Measurements from ENCODE around the gene PLTP.
A peak's percentile ranks its signal among the peaks of the same experiment; 100 is the strongest.
"Not testable (repeated sequence)": the region's sequence is repeated elsewhere in the genome, so short reads cannot be mapped to it uniquely, and the experiment has no call there.

The PLTP gene, protein sequence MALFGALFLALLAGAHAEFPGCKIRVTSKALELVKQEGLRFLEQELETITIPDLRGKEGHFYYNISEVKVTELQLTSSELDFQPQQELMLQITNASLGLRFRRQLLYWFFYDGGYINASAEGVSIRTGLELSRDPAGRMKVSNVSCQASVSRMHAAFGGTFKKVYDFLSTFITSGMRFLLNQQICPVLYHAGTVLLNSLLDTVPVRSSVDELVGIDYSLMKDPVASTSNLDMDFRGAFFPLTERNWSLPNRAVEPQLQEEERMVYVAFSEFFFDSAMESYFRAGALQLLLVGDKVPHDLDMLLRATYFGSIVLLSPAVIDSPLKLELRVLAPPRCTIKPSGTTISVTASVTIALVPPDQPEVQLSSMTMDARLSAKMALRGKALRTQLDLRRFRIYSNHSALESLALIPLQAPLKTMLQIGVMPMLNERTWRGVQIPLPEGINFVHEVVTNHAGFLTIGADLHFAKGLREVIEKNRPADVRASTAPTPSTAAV

GRCh38 chr20:45911486-45912343, at the start of gene PLTP:
Gene PLTP (minus strand): TSS chr20:45912155. CDS start chr20:45911452, 703 bp downstream.
- in situ Hi-C loops (cut with MboI; ENCODE audit: low pct_unique_long_range_greater_than_20kb, low sequenced_read_pairs, unreplicated experiment) = no loop called here
- TF ChIP-seq, protein P1, sequence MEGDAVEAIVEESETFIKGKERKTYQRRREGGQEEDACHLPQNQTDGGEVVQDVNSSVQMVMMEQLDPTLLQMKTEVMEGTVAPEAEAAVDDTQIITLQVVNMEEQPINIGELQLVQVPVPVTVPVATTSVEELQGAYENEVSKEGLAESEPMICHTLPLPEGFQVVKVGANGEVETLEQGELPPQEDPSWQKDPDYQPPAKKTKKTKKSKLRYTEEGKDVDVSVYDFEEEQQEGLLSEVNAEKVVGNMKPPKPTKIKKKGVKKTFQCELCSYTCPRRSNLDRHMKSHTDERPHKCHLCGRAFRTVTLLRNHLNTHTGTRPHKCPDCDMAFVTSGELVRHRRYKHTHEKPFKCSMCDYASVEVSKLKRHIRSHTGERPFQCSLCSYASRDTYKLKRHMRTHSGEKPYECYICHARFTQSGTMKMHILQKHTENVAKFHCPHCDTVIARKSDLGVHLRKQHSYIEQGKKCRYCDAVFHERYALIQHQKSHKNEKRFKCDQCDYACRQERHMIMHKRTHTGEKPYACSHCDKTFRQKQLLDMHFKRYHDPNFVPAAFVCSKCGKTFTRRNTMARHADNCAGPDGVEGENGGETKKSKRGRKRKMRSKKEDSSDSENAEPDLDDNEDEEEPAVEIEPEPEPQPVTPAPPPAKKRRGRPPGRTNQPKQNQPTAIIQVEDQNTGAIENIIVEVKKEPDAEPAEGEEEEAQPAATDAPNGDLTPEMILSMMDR (IDR thresholded peaks at IDR 0.05; ENCODE audit: extremely low read depth, insufficient read depth, missing control alignments) = no peak
- DNase-seq (ENCODE audit: low spot score) = peak; percentile 50

- in situ Hi-C loops (cut with MboI; ENCODE audit: low pct_unique_long_range_greater_than_20kb, low sequenced_read_pairs, unreplicated experiment) = no loop called here
- peak; percentile 66 for DNase-seq (ENCODE audit: low spot score)
These were observed 48.1 kb upstream of the PLTP start for GRCh38 chr20:45959956-45960630.

GRCh38 chr20:45959126-45959525, 47.2 kb upstream of the PLTP start:
- DNase-seq (ENCODE audit: low spot score) = no peak

More at GRCh38 chr20:45959956-45960630, 48.1 kb upstream of the PLTP start:
- TF ChIP-seq, protein P1 (IDR thresholded peaks at IDR 0.05; ENCODE audit: extremely low read depth, insufficient read depth, missing control alignments) = no peak

DNA sequence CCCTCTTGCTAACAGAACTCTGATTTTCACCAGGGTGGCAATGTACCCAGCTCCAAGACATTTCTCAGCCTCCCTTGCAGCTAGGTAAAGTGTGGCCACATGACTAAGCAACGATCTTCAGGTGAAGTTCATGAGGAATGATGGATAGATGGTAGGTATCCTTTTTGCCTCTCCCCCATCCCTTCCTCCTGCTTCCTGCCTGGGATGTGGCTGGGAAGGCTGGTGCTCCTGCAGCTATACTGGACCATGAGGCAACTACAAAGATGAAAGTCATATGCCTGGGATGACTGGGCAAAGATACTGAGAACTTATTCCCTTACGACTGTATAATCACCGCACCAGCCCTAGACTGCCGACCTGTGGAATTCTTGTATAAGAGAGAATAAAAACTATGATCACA, 46.6 kb upstream of the PLTP start:
- TF ChIP-seq, protein P1 (IDR thresholded peaks at IDR 0.05; ENCODE audit: extremely low read depth, insufficient read depth, missing control alignments) = no peak
- in situ Hi-C loops (cut with MboI; ENCODE audit: low pct_unique_long_range_greater_than_20kb, low sequenced_read_pairs, unreplicated experiment) = no loop called here
- no peak for DNase-seq (ENCODE audit: low spot score)

More at GRCh38 chr20:45959126-45959525, 47.2 kb upstream of the PLTP start:
- TF ChIP-seq, protein P1 (IDR thresholded peaks at IDR 0.05; ENCODE audit: extremely low read depth, insufficient read depth, missing control alignments) = no peak
- in situ Hi-C loops (cut with MboI; ENCODE audit: low pct_unique_long_range_greater_than_20kb, low sequenced_read_pairs, unreplicated experiment) = no loop called here

GRCh38 chr20:45957021-45957941, 45.3 kb upstream of the PLTP start:
- DNase-seq (ENCODE audit: low spot score) = no peak
- in situ Hi-C loops (cut with MboI; ENCODE audit: low pct_unique_long_range_greater_than_20kb, low sequenced_read_pairs, unreplicated experiment) = no loop called here
- TF ChIP-seq, protein P1 (IDR thresholded peaks at IDR 0.05; ENCODE audit: extremely low read depth, insufficient read depth, missing control alignments) = no peak

- in situ Hi-C loops (cut with MboI; ENCODE audit: low pct_unique_long_range_greater_than_20kb, low sequenced_read_pairs, unreplicated experiment) = not testable (repeated sequence)
These were observed 44.4 kb upstream of the PLTP start for GRCh38 chr20:45956326-45956725.

More at GRCh38 chr20:45956326-45956725, 44.4 kb upstream of the PLTP start:
- not testable (repeated sequence) for DNase-seq (ENCODE audit: low spot score)
